Fibroblast of lung (primary cell): ENCODE data around the gene OR8B12.

Source experiments
- CTCF ChIP-seq, 2 donors: IDR thresholded peaks in 1 of 2; conservative IDR thresholded peaks in 1 of 2; 1 replicate in 1 of 2; 2 replicates in 1 of 2; pipeline ENCODE4 v1.5.1; 2011 to 2012; ENCODE audit warnings: low read length in 2 of 2, control low read depth in 1 of 2, inconsistent platforms in 1 of 2, low read depth in 1 of 2, mild to moderate bottlenecking in 1 of 2
- EZH2 ChIP-seq: IDR thresholded peaks from 2 replicates; pipeline ENCODE4 v1.5.1; 2012; ENCODE audit warnings: low read length, control low read depth, mild to moderate bottlenecking; ENCODE audit errors: missing control alignments

GRCh38 chr11:124581817-124582216, 38.4 kb upstream of the OR8B12 start:
- TF ChIP-seq CTCF (conservative IDR thresholded peaks at IDR 0.05 in 1 of 2, IDR thresholded peaks at IDR 0.05 in 1 of 2; ENCODE audit: low read depth in 1 of 2, low read length in 2 of 2) (no peak), EZH2 (no peak)
